Activated CD8-positive, alpha-beta memory T cell treated with anti-CD3 and anti-CD28 coated beads, Interleukin-2, amount 50 U/mL, for 1 hour (primary cell): ENCODE measurements around the gene ADGRG6.

Source experiments
- DNase-seq: peaks from one replicate; pipeline ENCODE4 v3.0.0-alpha.2; 2020; ENCODE audit errors: extremely low read depth

The ADGRG6 gene

GRCh38 chr6:142322066-142322465 is 20.3 kb downstream of the ADGRG6 start:
- DNase-seq: no peak

- DNase-seq: no peak
These were observed 20.8 kb downstream of the ADGRG6 start for GRCh38 chr6:142322504-142323198.

GRCh38 chr6:142323377-142323776 is 21.6 kb downstream of the ADGRG6 start:
- DNase-seq: no peak

GRCh38 chr6:142324111-142324510 is 22.3 kb downstream of the ADGRG6 start:
- DNase-seq: no peak

- DNase-seq: no peak
These were observed 23.3 kb downstream of the ADGRG6 start for GRCh38 chr6:142325111-142325510.

GRCh38 chr6:142326540-142326939 is 24.7 kb downstream of the ADGRG6 start:
- DNase-seq: no peak

- no peak for DNase-seq
These were observed 26.3 kb downstream of the ADGRG6 start for GRCh38 chr6:142328070-142328469.

- no peak for DNase-seq
These were observed 27.8 kb downstream of the ADGRG6 start for GRCh38 chr6:142329486-142330113.

- DNase-seq: peak; percentile 8
These were observed 29.3 kb downstream of the ADGRG6 start for GRCh38 chr6:142331075-142331551.

- no peak for DNase-seq
These were observed 29.8 kb downstream of the ADGRG6 start for GRCh38 chr6:142331601-142332000.

GRCh38 chr6:142332393-142333098 is 30.7 kb downstream of the ADGRG6 start:
- DNase-seq: no peak

- no peak for DNase-seq
These were observed 31.6 kb downstream of the ADGRG6 start for GRCh38 chr6:142333431-142333830.

- no peak for DNase-seq
These were observed 32.5 kb downstream of the ADGRG6 start for GRCh38 chr6:142334294-142334693.

- DNase-seq: no peak
These were observed 33.6 kb downstream of the ADGRG6 start for GRCh38 chr6:142335415-142335814.

GRCh38 chr6:142336183-142336582 is 34.4 kb downstream of the ADGRG6 start:
- DNase-seq: no peak

- DNase-seq: no peak
These were observed 35.0 kb downstream of the ADGRG6 start for GRCh38 chr6:142336787-142337186.

- DNase-seq: no peak
These were observed 37.3 kb downstream of the ADGRG6 start for GRCh38 chr6:142339113-142339512.

- DNase-seq: no peak
These were observed 38.3 kb downstream of the ADGRG6 start for GRCh38 chr6:142339968-142340658.

GRCh38 chr6:142341855-142342330 is 40.1 kb downstream of the ADGRG6 start:
- no peak for DNase-seq

- no peak for DNase-seq
These were observed 41.2 kb downstream of the ADGRG6 start for GRCh38 chr6:142342986-142343385.

GRCh38 chr6:142343938-142344337 is 42.1 kb downstream of the ADGRG6 start:
- no peak for DNase-seq

GRCh38 chr6:142345261-142345660 is 43.5 kb downstream of the ADGRG6 start:
- DNase-seq: no peak
